A549 treated with CORT108297 at 1 μM for 4 hours (cell line): Measurements from ENCODE around the gene PEX6. TPM values are rescaled to one million over a fixed set of nuclear protein-coding genes. Genes with fewer than 3 reads are reported as not detected.

Source experiments
- total RNA-seq: library from RNA; stranded (reverse); fragments of 200-300 nt; extraction: Qiagen RNA extraction; gene quantifications from 5 replicates; pipeline ENCODE4 v1.2.3, GENCODE V29; 2022

The PEX6 gene
- total RNA-seq = 6.7 to 10.0 TPM (median 9.7 TPM) in 5 replicates

GRCh38 chr6:42978839-42979522 is at the start of gene PEX6:
PEX6 (minus strand) TSS chr6:42979181; CDS start chr6:42979150, 31 bp downstream.

GRCh38 chr6:43021270-43022047 is 42.5 kb upstream of the PEX6 start, which contains the start of gene RRP36:
RRP36 (plus strand) TSS chr6:43021623; CDS start chr6:43021655, 32 bp downstream.

GRCh38 chr6:43013843-43014433 is 35.0 kb upstream of the PEX6 start, which contains the start of the genes KLHDC3 and MEA1:
KLHDC3 (plus strand) TSS chr6:43014249; CDS start chr6:43017193, 2,944 bp downstream.
MEA1 (minus strand) TSS chr6:43013946; CDS start chr6:43013813, 133 bp downstream.

GRCh38 chr6:42984001-42984923 is 5.3 kb upstream of the PEX6 start, which contains the start of gene PPP2R5D:
PPP2R5D (plus strand) TSS chr6:42984570; CDS start chr6:42984678, 108 bp downstream.

GRCh38 chr6:42960243-42961019 is 18.6 kb downstream of the PEX6 start, which contains the start of gene GNMT:
GNMT (plus strand) TSS chr6:42960754; CDS start chr6:42960768, 14 bp downstream.

GRCh38 chr6:42928986-42929820 is 49.8 kb downstream of the PEX6 start, which contains the start of gene CNPY3:
CNPY3 (plus strand) TSS chr6:42929480; CDS start chr6:42929571, 91 bp downstream.

GRCh38 chr6:42915732-42916131 is 63.2 kb downstream of the PEX6 start, which contains the start of gene PTCRA:
PTCRA (plus strand) TSS chr6:42916053; CDS start chr6:42916070, 17 bp downstream.

Other genes with a start within 250 kb of the PEX6 start
- 16.7 to 18.8 TPM (median 17.7 TPM) in 5 replicates for gene TBCC, start 233.1 kb downstream of the PEX6 start, total RNA-seq
- gene BICRAL, start 197.1 kb downstream of the PEX6 start, total RNA-seq = 2.6 to 3.3 TPM (median 3.0 TPM) in 5 replicates
- 65.5 to 98.2 TPM (median 67.6 TPM) in 5 replicates for gene RPL7L1, start 99.6 kb downstream of the PEX6 start, total RNA-seq
- not detected in 5 replicates for gene PTCRA, start 63.1 kb downstream of the PEX6 start, total RNA-seq
- 39.0 to 46.5 TPM (median 44.9 TPM) in 5 replicates for gene CNPY3, start 49.7 kb downstream of the PEX6 start, total RNA-seq
- gene GNMT, start 18.4 kb downstream of the PEX6 start, total RNA-seq = 0.10 to 0.14 TPM (median 0.12 TPM) in 4 of 5 replicates, not detected in the other
- gene PPP2R5D, start 5.4 kb upstream of the PEX6 start, total RNA-seq = 25.0 to 30.2 TPM (median 27.5 TPM) in 5 replicates
- gene MEA1, start 34.8 kb upstream of the PEX6 start, total RNA-seq = 88.9 to 97.4 TPM (median 95.8 TPM) in 5 replicates
- 24.9 to 33.1 TPM (median 30.2 TPM) in 5 replicates for gene KLHDC3, start 35.1 kb upstream of the PEX6 start, total RNA-seq
- 67.9 to 75.6 TPM (median 70.9 TPM) in 5 replicates for gene RRP36, start 42.4 kb upstream of the PEX6 start, total RNA-seq
- gene CUL7, start 74.7 kb upstream of the PEX6 start, total RNA-seq = 6.3 to 9.0 TPM (median 7.6 TPM) in 5 replicates
- 58.0 to 62.4 TPM (median 60.0 TPM) in 5 replicates for gene MRPL2, start 80.3 kb upstream of the PEX6 start, total RNA-seq
- gene KLC4, start 80.5 kb upstream of the PEX6 start, total RNA-seq = 5.9 to 8.6 TPM (median 7.6 TPM) in 5 replicates
- gene PTK7, start 97.1 kb upstream of the PEX6 start, total RNA-seq = 3.9 to 5.6 TPM (median 4.8 TPM) in 5 replicates
- 13.7 to 19.0 TPM (median 16.3 TPM) in 5 replicates for gene SRF, start 192.1 kb upstream of the PEX6 start, total RNA-seq
- 6.6 to 11.6 TPM (median 9.9 TPM) in 5 replicates for gene CUL9, start 203.0 kb upstream of the PEX6 start, total RNA-seq